ENCODE results near the gene BMPR1B. TPM values are rescaled to one million over a fixed set of nuclear protein-coding genes. Genes with fewer than 3 reads are reported as not detected.

BMPR1B gene
- total RNA-seq, 2 donors from 2014 or later: 0.10 to 0.24 TPM

GRCh38 chr4:94763500-94763899 lies 5.7 kb downstream of the BMPR1B start:
- no peak for DNase-seq
- Histone ChIP-seq H3K9ac (ENCODE audit: low read depth in 2 of 2, low read length in 2 of 2) (no peak overlapping the region), H3K27ac (no peak overlapping the region), H3K36me3 (no peaks in the 10 kb centered on the region), H3K27me3 (peaks cover 9% of the 10 kb centered on the region), H3K4me3 (no peak overlapping the region), H3K9me3 (no peaks in the 10 kb centered on the region), H3K4me1 (no peaks in the 10 kb centered on the region)
- TF ChIP-seq, protein P1, sequence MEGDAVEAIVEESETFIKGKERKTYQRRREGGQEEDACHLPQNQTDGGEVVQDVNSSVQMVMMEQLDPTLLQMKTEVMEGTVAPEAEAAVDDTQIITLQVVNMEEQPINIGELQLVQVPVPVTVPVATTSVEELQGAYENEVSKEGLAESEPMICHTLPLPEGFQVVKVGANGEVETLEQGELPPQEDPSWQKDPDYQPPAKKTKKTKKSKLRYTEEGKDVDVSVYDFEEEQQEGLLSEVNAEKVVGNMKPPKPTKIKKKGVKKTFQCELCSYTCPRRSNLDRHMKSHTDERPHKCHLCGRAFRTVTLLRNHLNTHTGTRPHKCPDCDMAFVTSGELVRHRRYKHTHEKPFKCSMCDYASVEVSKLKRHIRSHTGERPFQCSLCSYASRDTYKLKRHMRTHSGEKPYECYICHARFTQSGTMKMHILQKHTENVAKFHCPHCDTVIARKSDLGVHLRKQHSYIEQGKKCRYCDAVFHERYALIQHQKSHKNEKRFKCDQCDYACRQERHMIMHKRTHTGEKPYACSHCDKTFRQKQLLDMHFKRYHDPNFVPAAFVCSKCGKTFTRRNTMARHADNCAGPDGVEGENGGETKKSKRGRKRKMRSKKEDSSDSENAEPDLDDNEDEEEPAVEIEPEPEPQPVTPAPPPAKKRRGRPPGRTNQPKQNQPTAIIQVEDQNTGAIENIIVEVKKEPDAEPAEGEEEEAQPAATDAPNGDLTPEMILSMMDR (IDR thresholded peaks at IDR 0.05): no peak
- intact Hi-C loops (cut with DNase I): no loop called here

DNA sequence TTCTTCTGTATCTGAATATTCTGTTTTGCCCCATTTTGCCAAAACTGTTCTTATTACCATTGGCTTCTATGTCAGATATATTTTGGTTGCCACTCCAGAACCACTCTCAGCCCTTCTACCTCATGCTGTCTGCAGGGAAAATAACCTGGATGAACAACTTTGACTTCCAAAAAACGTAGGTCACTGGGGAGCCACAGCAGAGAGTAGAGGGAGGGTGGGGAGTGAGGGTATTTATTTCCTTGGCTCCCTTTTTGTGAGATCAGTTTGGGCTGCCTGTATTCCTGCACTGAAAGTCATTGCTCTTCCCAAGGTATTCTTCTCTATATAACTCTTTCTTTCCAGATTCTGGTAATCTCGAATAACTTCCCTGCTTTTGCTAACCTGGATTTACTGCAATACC lies 6.3 kb downstream of the BMPR1B start:
- intact Hi-C loops (cut with DNase I): no loop called here
- H3K27ac ChIP-seq: no peak overlapping the region
- H3K4me1 ChIP-seq: no peaks in the 10 kb centered on the region
- peaks cover 4% of the 10 kb centered on the region for H3K27me3 ChIP-seq
- no peak for DNase-seq
- TF ChIP-seq, protein P1 (IDR thresholded peaks at IDR 0.05): no peak
- H3K9me3 ChIP-seq: no peaks in the 10 kb centered on the region
- no peak overlapping the region for H3K9ac ChIP-seq (ENCODE audit: low read depth in 2 of 2, low read length in 2 of 2)
- no peaks in the 10 kb centered on the region for H3K36me3 ChIP-seq
- H3K4me3 ChIP-seq: no peak overlapping the region

GRCh38 chr4:94765174-94765573 lies 7.4 kb downstream of the BMPR1B start:
- H3K27me3 ChIP-seq: no peaks in the 10 kb centered on the region
- H3K9ac ChIP-seq (ENCODE audit: low read depth in 2 of 2, low read length in 2 of 2): no peak overlapping the region
- intact Hi-C loops (cut with DNase I): no loop called here
- no peak overlapping the region for H3K4me3 ChIP-seq
- no peaks in the 10 kb centered on the region for H3K36me3 ChIP-seq
- DNase-seq: no peak
- TF ChIP-seq, protein P1 (IDR thresholded peaks at IDR 0.05): no peak
- H3K9me3 ChIP-seq: no peaks in the 10 kb centered on the region
- H3K27ac ChIP-seq: no peak overlapping the region
- H3K4me1 ChIP-seq: no peaks in the 10 kb centered on the region

- H3K27ac ChIP-seq: no peak overlapping the region
- H3K27me3 ChIP-seq: no peaks in the 10 kb centered on the region
- no peak overlapping the region for H3K9ac ChIP-seq (ENCODE audit: low read depth in 2 of 2, low read length in 2 of 2)
- H3K4me1 ChIP-seq: no peaks in the 10 kb centered on the region
- TF ChIP-seq, protein P1 (IDR thresholded peaks at IDR 0.05): no peak
- no peak overlapping the region for H3K4me3 ChIP-seq
- H3K36me3 ChIP-seq: no peaks in the 10 kb centered on the region
- no peaks in the 10 kb centered on the region for H3K9me3 ChIP-seq
- intact Hi-C loops (cut with DNase I): no loop called here
- DNase-seq: no peak
Observed at GRCh38 chr4:94765648-94766047, 7.9 kb downstream of the BMPR1B start.

GRCh38 chr4:94766856-94767255 lies 9.1 kb downstream of the BMPR1B start:
- DNase-seq: no peak
- H3K27me3 ChIP-seq: no peaks in the 10 kb centered on the region
- intact Hi-C loops (cut with DNase I): no loop called here
- TF ChIP-seq, protein P1 (IDR thresholded peaks at IDR 0.05): no peak
- no peak overlapping the region for H3K27ac ChIP-seq
- H3K9me3 ChIP-seq: no peaks in the 10 kb centered on the region
- H3K4me3 ChIP-seq: no peak overlapping the region
- H3K4me1 ChIP-seq: no peaks in the 10 kb centered on the region
- H3K36me3 ChIP-seq: no peaks in the 10 kb centered on the region
- H3K9ac ChIP-seq (ENCODE audit: low read depth in 2 of 2, low read length in 2 of 2): no peak overlapping the region

DNA sequence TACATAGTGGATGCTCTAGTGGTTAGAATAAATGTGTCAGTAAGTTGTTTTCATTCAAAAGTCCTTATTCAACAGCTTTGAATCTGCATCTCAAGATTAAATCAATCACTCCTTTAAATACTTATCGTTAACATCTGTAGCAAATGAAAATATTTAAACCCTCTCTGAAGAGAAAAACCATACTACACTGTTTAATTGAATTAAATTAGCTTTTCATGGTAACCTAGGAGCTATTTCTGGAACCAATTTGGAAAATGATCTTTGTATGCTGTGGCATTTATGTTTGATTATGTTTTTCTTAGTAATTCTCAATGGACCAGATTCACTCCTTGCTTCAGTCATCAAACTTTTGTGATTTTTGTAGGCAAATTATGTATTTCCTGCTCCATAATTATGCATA lies 9.7 kb downstream of the BMPR1B start:
- no peaks in the 10 kb centered on the region for H3K27me3 ChIP-seq
- DNase-seq: no peak
- no peaks in the 10 kb centered on the region for H3K36me3 ChIP-seq
- H3K27ac ChIP-seq: no peak overlapping the region
- TF ChIP-seq, protein P1 (IDR thresholded peaks at IDR 0.05): no peak
- no peak overlapping the region for H3K4me3 ChIP-seq
- no peaks in the 10 kb centered on the region for H3K4me1 ChIP-seq
- H3K9me3 ChIP-seq: no peaks in the 10 kb centered on the region
- intact Hi-C loops (cut with DNase I): no loop called here
- H3K9ac ChIP-seq (ENCODE audit: low read depth in 2 of 2, low read length in 2 of 2): no peak overlapping the region
